Measurements from ENCODE around the gene HCN3. TPM values are rescaled to one million over a fixed set of nuclear protein-coding genes. Genes with fewer than 3 reads are reported as not detected.

The HCN3 gene
- total and polyA plus RNA-seq, 2 of the 13 experiments (the other 11 are each of a cell fraction or from before 2014, with no cell fraction given), result 2.4 to 10.2 TPM

DNA sequence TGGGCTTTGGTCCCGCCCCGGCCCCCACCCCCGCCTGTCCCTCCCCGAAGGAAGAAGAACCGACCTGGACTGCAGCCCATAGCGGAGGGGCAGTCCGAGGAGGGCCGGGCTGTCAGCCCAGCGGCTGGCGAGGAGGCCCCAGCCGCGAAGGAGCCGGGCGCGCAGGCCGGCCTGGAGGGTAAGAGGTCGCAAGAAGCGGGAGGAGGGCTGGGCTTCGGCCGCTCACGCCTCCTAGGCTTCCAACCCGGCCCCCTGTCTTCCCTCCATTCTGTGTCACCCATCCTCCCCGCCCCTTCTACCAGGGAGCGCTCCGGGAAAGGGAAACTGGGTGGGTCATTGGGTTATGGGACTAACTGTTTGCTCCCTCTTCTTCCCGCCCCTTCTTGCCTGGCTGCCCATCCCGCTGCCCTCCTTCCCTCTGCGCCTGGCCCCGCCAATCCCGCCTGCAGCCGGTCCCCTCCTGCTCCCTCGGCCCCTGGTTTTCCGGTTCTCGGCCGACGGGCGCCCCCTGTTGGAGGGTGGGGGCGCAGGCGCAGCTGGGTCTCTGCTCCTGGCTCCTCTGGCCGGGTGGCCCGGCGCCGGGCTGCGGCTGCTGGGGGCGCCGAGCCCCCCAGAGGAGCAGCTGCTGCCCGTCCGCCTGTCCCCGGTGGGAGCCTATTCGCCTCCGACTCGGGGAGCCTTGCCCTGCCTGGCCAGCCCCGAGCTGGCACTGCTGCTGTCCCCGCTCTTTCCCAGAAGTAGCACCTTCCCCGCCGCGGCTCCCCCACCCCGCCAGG lies 45.9 kb downstream of the HCN3 start (continued):
- TF ChIP-seq, protein P1, sequence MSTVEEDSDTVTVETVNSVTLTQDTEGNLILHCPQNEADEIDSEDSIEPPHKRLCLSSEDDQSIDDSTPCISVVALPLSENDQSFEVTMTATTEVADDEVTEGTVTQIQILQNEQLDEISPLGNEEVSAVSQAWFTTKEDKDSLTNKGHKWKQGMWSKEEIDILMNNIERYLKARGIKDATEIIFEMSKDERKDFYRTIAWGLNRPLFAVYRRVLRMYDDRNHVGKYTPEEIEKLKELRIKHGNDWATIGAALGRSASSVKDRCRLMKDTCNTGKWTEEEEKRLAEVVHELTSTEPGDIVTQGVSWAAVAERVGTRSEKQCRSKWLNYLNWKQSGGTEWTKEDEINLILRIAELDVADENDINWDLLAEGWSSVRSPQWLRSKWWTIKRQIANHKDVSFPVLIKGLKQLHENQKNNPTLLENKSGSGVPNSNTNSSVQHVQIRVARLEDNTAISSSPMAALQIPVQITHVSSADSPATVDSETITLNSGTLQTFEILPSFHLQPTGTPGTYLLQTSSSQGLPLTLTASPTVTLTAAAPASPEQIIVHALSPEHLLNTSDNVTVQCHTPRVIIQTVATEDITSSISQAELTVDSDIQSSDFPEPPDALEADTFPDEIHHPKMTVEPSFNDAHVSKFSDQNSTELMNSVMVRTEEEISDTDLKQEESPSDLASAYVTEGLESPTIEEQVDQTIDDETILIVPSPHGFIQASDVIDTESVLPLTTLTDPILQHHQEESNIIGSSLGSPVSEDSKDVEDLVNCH (CRISPR knock-in tag; IDR thresholded peaks at IDR 0.05), result no peak
- TF ChIP-seq CENPT (CRISPR knock-in tag; IDR thresholded peaks at IDR 0.05; ENCODE audit: low read depth) (no peak), ZNF83 (CRISPR knock-in tag; IDR thresholded peaks at IDR 0.05; ENCODE audit: borderline replicate concordance) (no peak), ZNF331 (CRISPR knock-in tag; IDR thresholded peaks at IDR 0.05) (peak; percentile 34; the same call in 1 of the 2 replicates), PITX1 (CRISPR knock-in tag; IDR thresholded peaks at IDR 0.05) (no peak), MED13 (CRISPR knock-in tag; IDR thresholded peaks at IDR 0.05) (no peak), ZNF572 (CRISPR knock-in tag; IDR thresholded peaks at IDR 0.05) (0 out of 2 replicates have a peak, but pooled peaks have one; percentile 58), SATB2 (CRISPR knock-in tag; IDR thresholded peaks at IDR 0.05) (no peak), ZNF451 (CRISPR knock-in tag; IDR thresholded peaks at IDR 0.05) (no peak), MXI1 (IDR thresholded peaks at IDR 0.05; ENCODE audit: borderline replicate concordance, low read depth, low read length) (peak; percentile 61; the same call in 1 of the 3 replicates), PHB2 (IDR thresholded peaks at IDR 0.05; ENCODE audit: partially characterized antibody) (no peak), HNF4G (IDR thresholded peaks at IDR 0.05; ENCODE audit: borderline replicate concordance, low read depth, low read length) (no peak), HNF4G (CRISPR knock-in tag; IDR thresholded peaks at IDR 0.05; ENCODE audit: borderline replicate concordance, low read depth) (no peak), ZKSCAN1 (IDR thresholded peaks at IDR 0.05; ENCODE audit: low read length) (no peak), ZNF501 (CRISPR knock-in tag; IDR thresholded peaks at IDR 0.05) (peak; percentile 69), JUNB (CRISPR knock-in tag; IDR thresholded peaks at IDR 0.05; ENCODE audit: borderline replicate concordance) (no peak), MAF1 (CRISPR knock-in tag; IDR thresholded peaks at IDR 0.05; ENCODE audit: borderline replicate concordance) (no peak), ZNF382 (CRISPR knock-in tag; IDR thresholded peaks at IDR 0.05; ENCODE audit: borderline replicate concordance) (no peak), ZNF567 (CRISPR knock-in tag; IDR thresholded peaks at IDR 0.05; ENCODE audit: borderline replicate concordance) (no peak), SAP130 (CRISPR knock-in tag; IDR thresholded peaks at IDR 0.05; ENCODE audit: low read depth) (peak; percentile 82), TSC22D2 (CRISPR knock-in tag; IDR thresholded peaks at IDR 0.05; ENCODE audit: borderline replicate concordance) (peak; percentile 36; the same call in 1 of the 2 replicates)
- TF ChIP-seq, protein P2, sequence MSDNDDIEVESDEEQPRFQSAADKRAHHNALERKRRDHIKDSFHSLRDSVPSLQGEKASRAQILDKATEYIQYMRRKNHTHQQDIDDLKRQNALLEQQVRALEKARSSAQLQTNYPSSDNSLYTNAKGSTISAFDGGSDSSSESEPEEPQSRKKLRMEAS (IDR thresholded peaks at IDR 0.05), result peak; percentile 45; the same call in 1 of the 2 replicates
- TF ChIP-seq, protein P3, sequence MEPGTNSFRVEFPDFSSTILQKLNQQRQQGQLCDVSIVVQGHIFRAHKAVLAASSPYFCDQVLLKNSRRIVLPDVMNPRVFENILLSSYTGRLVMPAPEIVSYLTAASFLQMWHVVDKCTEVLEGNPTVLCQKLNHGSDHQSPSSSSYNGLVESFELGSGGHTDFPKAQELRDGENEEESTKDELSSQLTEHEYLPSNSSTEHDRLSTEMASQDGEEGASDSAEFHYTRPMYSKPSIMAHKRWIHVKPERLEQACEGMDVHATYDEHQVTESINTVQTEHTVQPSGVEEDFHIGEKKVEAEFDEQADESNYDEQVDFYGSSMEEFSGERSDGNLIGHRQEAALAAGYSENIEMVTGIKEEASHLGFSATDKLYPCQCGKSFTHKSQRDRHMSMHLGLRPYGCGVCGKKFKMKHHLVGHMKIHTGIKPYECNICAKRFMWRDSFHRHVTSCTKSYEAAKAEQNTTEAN (CRISPR knock-in tag; conservative IDR thresholded peaks at IDR 0.05), result no peak
- TF ChIP-seq, protein P4, sequence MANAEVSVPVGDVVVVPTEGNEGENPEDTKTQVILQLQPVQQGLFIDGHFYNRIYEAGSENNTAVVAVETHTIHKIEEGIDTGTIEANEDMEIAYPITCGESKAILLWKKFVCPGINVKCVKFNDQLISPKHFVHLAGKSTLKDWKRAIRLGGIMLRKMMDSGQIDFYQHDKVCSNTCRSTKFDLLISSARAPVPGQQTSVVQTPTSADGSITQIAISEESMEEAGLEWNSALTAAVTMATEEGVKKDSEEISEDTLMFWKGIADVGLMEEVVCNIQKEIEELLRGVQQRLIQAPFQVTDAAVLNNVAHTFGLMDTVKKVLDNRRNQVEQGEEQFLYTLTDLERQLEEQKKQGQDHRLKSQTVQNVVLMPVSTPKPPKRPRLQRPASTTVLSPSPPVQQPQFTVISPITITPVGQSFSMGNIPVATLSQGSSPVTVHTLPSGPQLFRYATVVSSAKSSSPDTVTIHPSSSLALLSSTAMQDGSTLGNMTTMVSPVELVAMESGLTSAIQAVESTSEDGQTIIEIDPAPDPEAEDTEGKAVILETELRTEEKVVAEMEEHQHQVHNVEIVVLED (CRISPR knock-in tag; IDR thresholded peaks at IDR 0.05; ENCODE audit: borderline replicate concordance), result no peak; the same call in 1 of the 2 replicates
